ENCODE results near the gene IL17REL.
"Not testable (repeated sequence)": the region's sequence is repeated elsewhere in the genome, so short reads cannot be mapped to it uniquely, and the experiment has no call there.

Gene IL17REL

GRCh38 chr22:49996518-49997250 is 15.9 kb downstream of the IL17REL start:
- DNase-seq = peak in 7 of 42 donors; percentile 3 to 29 (median 12)
- intact Hi-C loops (cut with DNase I) = loop anchor here (10.0 kb wide), 1 partner anchor 62 kb away; no protein-coding TSS in a partner anchor

GRCh38 chr22:49996119-49996517 is 16.4 kb downstream of the IL17REL start:
- DNase-seq = peak in 7 of 42 donors; percentile 1 to 31 (median 9)

GRCh38 chr22:49995361-49996118 is 17.0 kb downstream of the IL17REL start:
- peak in 11 of 42 donors; percentile 3 to 36 (median 12) for DNase-seq

More at GRCh38 chr22:49996119-49996517, 16.4 kb downstream of the IL17REL start:
- intact Hi-C loops (cut with DNase I) = loop anchor here (10.0 kb wide), 1 partner anchor 61 kb away; no protein-coding TSS in a partner anchor

GRCh38 chr22:49995041-49995360 is 17.6 kb downstream of the IL17REL start:
- intact Hi-C loops (cut with DNase I) = loop anchor here (10.0 kb wide), 1 partner anchor 60 kb away; no protein-coding TSS in a partner anchor
- DNase-seq = peak in 6 of 42 donors; percentile 2 to 26 (median 12)

More at GRCh38 chr22:49995361-49996118, 17.0 kb downstream of the IL17REL start:
- intact Hi-C loops (cut with DNase I) = loop anchor here (10.0 kb wide), 1 partner anchor 61 kb away; no protein-coding TSS in a partner anchor

- DNase-seq = peak in 12 of 42 donors; percentile 3 to 41 (median 14)
- intact Hi-C loops (cut with DNase I) = loop anchor here (10.0 kb wide), 1 partner anchor 60 kb away; no protein-coding TSS in a partner anchor
These were observed 18.1 kb downstream of the IL17REL start for GRCh38 chr22:49994361-49995040.

GRCh38 chr22:49993649-49994360 is 18.8 kb downstream of the IL17REL start:
- intact Hi-C loops (cut with DNase I) = loop anchor here (10.0 kb wide), 1 partner anchor 59 kb away; no protein-coding TSS in a partner anchor

GRCh38 chr22:49992921-49993648 is 19.5 kb downstream of the IL17REL start:
- DNase-seq = peak; percentile 75 to 97 (median 91)
- intact Hi-C loops (cut with DNase I) = loop anchor here (10.0 kb wide), 1 partner anchor 58 kb away; no protein-coding TSS in a partner anchor

More at GRCh38 chr22:49993649-49994360, 18.8 kb downstream of the IL17REL start:
- DNase-seq = peak in 6 of 42 donors; percentile 3 to 39 (median 18)

GRCh38 chr22:49991907-49992533 is 20.5 kb downstream of the IL17REL start:
- intact Hi-C loops (cut with DNase I) = loop anchor here (10.0 kb wide), 1 partner anchor 57 kb away; no protein-coding TSS in a partner anchor
- peak in 6 of 42 donors; percentile 5 to 29 (median 14) for DNase-seq

- intact Hi-C loops (cut with DNase I) = loop anchor here (10.0 kb wide), 1 partner anchor 56 kb away; no protein-coding TSS in a partner anchor
- DNase-seq = no peak
These were observed 21.4 kb downstream of the IL17REL start for GRCh38 chr22:49991167-49991566.

- peak in 6 of 42 donors; percentile 4 to 22 (median 8) for DNase-seq
- intact Hi-C loops (cut with DNase I) = loop anchor here (10.0 kb wide), 1 partner anchor 55 kb away; no protein-coding TSS in a partner anchor
These were observed 22.7 kb downstream of the IL17REL start for GRCh38 chr22:49989826-49990225.

GRCh38 chr22:49986325-49986724 is 26.2 kb downstream of the IL17REL start:
- intact Hi-C loops (cut with DNase I) = no loop called here
- no peak for DNase-seq

- peak in 13 of 42 donors; percentile 5 to 40 (median 16) for DNase-seq
- intact Hi-C loops (cut with DNase I) = no loop called here
These were observed 29.2 kb downstream of the IL17REL start for GRCh38 chr22:49983148-49984042.

GRCh38 chr22:49981799-49982198 is 30.8 kb downstream of the IL17REL start:
- intact Hi-C loops (cut with DNase I) = not testable (repeated sequence)
- peak in 2 of 42 donors; percentile 5 to 14 for DNase-seq

- DNase-seq = peak in 16 of 42 donors; percentile 9 to 73 (median 28)
- intact Hi-C loops (cut with DNase I) = no loop called here
These were observed 32.8 kb downstream of the IL17REL start for GRCh38 chr22:49979587-49980264.

GRCh38 chr22:49977578-49977977 is 35.0 kb downstream of the IL17REL start:
- peak in 15 of 42 donors; percentile 0 to 34 (median 11) for DNase-seq
- intact Hi-C loops (cut with DNase I) = no loop called here

All from head of caudate nucleus (tissue), 42 donors.